MM.1S (cell line): ENCODE results near the gene ZNF471.

Source experiments
- CTCF ChIP-seq: fragments of 300-600 bp; sonication (generic); IDR thresholded peaks from 2 replicates; pipeline ENCODE4 v1.5.1; 2016; ENCODE audit warnings: antibody characterized with exemption, low read length, mixed read lengths
- EZH2 ChIP-seq: fragments of 300-600 bp; sonication (generic); optimal IDR thresholded peaks from 2 replicates; pipeline ENCODE3; 2017; ENCODE audit warnings: low read depth, mild to moderate bottlenecking, antibody characterized with exemption, low read length, mixed read lengths
- EZH2phosphoT487 ChIP-seq: fragments of 300-600 bp; sonication (generic); IDR thresholded peaks from 2 replicates; pipeline ENCODE4 v1.6.1; 2018; ENCODE audit warnings: antibody characterized with exemption, low read length

- TF ChIP-seq CTCF (no peak), EZH2 (no peak), EZH2phosphoT487 (no peak)
Observed at GRCh38 chr19:56476651-56477428, 30.8 kb upstream of the ZNF471 start, which contains the start of gene ZNF667.
